Femur (tissue), 1 donor: ENCODE data around the gene WWC2.

Experiments used
- DNase-seq: peaks from one replicate; pipeline ENCODE4 v3.0.0-alpha.2; 2017

The WWC2 gene

GRCh38 chr4:183205193-183205592, 106.1 kb downstream of the WWC2 start:
- DNase-seq = no peak

- DNase-seq = no peak
Observed at GRCh38 chr4:183205709-183206108, 106.7 kb downstream of the WWC2 start.

GRCh38 chr4:183211533-183211932, 112.5 kb downstream of the WWC2 start:
- no peak for DNase-seq

- DNase-seq = no peak
Observed at GRCh38 chr4:183213996-183214395, 114.9 kb downstream of the WWC2 start.

GRCh38 chr4:183214912-183215488, 115.9 kb downstream of the WWC2 start:
- DNase-seq = no peak

- no peak for DNase-seq
Observed at GRCh38 chr4:183220236-183220635, 121.2 kb downstream of the WWC2 start.

- no peak for DNase-seq
Observed at GRCh38 chr4:183223053-183223452, 124.0 kb downstream of the WWC2 start.

GRCh38 chr4:183229397-183229796, 130.3 kb downstream of the WWC2 start:
- no peak for DNase-seq

- no peak for DNase-seq
Observed at GRCh38 chr4:183240581-183241321, 141.7 kb downstream of the WWC2 start.

GRCh38 chr4:183241322-183241640, 142.2 kb downstream of the WWC2 start:
- DNase-seq = no peak

- no peak for DNase-seq
Observed at GRCh38 chr4:183241721-183242151, 142.7 kb downstream of the WWC2 start.

GRCh38 chr4:183242291-183242690, 143.2 kb downstream of the WWC2 start:
- DNase-seq = no peak

GRCh38 chr4:183244019-183244418, 145.0 kb downstream of the WWC2 start:
- DNase-seq = no peak

- no peak for DNase-seq
Observed at GRCh38 chr4:183244506-183244905, 145.4 kb downstream of the WWC2 start.

- no peak for DNase-seq
Observed at GRCh38 chr4:183248201-183248600, 149.1 kb downstream of the WWC2 start.

GRCh38 chr4:183249854-183250253, 150.8 kb downstream of the WWC2 start:
- no peak for DNase-seq

- DNase-seq = no peak
Observed at GRCh38 chr4:183250831-183251230, 151.8 kb downstream of the WWC2 start.

- DNase-seq = no peak
Observed at GRCh38 chr4:183252959-183253358, 153.9 kb downstream of the WWC2 start.

GRCh38 chr4:183253451-183253850, 154.4 kb downstream of the WWC2 start:
- DNase-seq = no peak

- DNase-seq = no peak
Observed at GRCh38 chr4:183254162-183254561, 155.1 kb downstream of the WWC2 start.

- DNase-seq = no peak
Observed at GRCh38 chr4:183255487-183255886, 156.4 kb downstream of the WWC2 start.

GRCh38 chr4:183256343-183256742, 157.3 kb downstream of the WWC2 start:
- DNase-seq = no peak

GRCh38 chr4:183256756-183257385, 157.8 kb downstream of the WWC2 start:
- DNase-seq = peak; percentile 48

- DNase-seq = no peak
Observed at GRCh38 chr4:183257808-183258207, 158.8 kb downstream of the WWC2 start.
